Amygdala (tissue), 56 donors: ENCODE measurements around the gene BTBD6.
"Not testable (repeated sequence)": the region's sequence is repeated elsewhere in the genome, so short reads cannot be mapped to it uniquely, and the experiment has no call there.

Experiments
- DNase-seq, 56 donors: peaks; one replicate each; lab custom pipeline; 2025; lab: John Stamatoyannopoulos, UW

The BTBD6 gene

GRCh38 chr14:105288936-105289335 is 40.6 kb downstream of the BTBD6 start:
- not testable (repeated sequence) for DNase-seq

GRCh38 chr14:105290621-105291346 is 42.5 kb downstream of the BTBD6 start:
- no peak for DNase-seq

GRCh38 chr14:105292826-105293711 is 44.7 kb downstream of the BTBD6 start:
- no peak for DNase-seq

GRCh38 chr14:105294142-105294597 is 45.8 kb downstream of the BTBD6 start:
- DNase-seq, result peak in 22 of 56 donors; percentile 18 to 63 (median 44)

GRCh38 chr14:105297311-105297710 is 49.0 kb downstream of the BTBD6 start:
- DNase-seq, result not testable (repeated sequence)

GRCh38 chr14:105299654-105300541 is 51.6 kb downstream of the BTBD6 start:
- DNase-seq, result peak in 3 of 56 donors; percentile 31 to 55 (median 40)
